Measurements from ENCODE around the gene PRDM13. TPM values are rescaled to one million over a fixed set of nuclear protein-coding genes. Genes with fewer than 3 reads are reported as not detected.

Gene PRDM13
- total and polyA plus RNA-seq, 2 of the 13 experiments (the other 11 are each of a cell fraction or from before 2014, with no cell fraction given): not detected

GRCh38 chr6:99568103-99568933 is 38.3 kb upstream of the PRDM13 start, which contains the start of gene CCNC (continued):
- TF ChIP-seq RFXANK (CRISPR knock-in tag; IDR thresholded peaks at IDR 0.05) (peak; percentile 82; the same call in 1 of the 2 replicates), HMGXB3 (CRISPR knock-in tag; IDR thresholded peaks at IDR 0.05; ENCODE audit: borderline replicate concordance) (peak; percentile 95), SSRP1 (CRISPR knock-in tag; IDR thresholded peaks at IDR 0.05) (peak; percentile 91; the same call in 1 of the 2 replicates), YEATS2 (CRISPR knock-in tag; IDR thresholded peaks at IDR 0.05; ENCODE audit: borderline replicate concordance) (peak; percentile 93), MIER3 (CRISPR knock-in tag; IDR thresholded peaks at IDR 0.05; ENCODE audit: borderline replicate concordance) (peak; percentile 97), FOXO1 (CRISPR knock-in tag; IDR thresholded peaks at IDR 0.05) (0 out of 2 replicates have a peak, but pooled peaks have one; percentile 71), GPBP1L1 (CRISPR knock-in tag; IDR thresholded peaks at IDR 0.05) (no peak), MIXL1 (CRISPR knock-in tag; IDR thresholded peaks at IDR 0.05) (peak; percentile 91), ZNF597 (CRISPR knock-in tag; IDR thresholded peaks at IDR 0.05) (no peak), SP140L (CRISPR knock-in tag; IDR thresholded peaks at IDR 0.05; ENCODE audit: borderline replicate concordance) (no peak), NFE2L2 (IDR thresholded peaks at IDR 0.05; ENCODE audit: low read length) (no peak), ZBTB49 (CRISPR knock-in tag; IDR thresholded peaks at IDR 0.05; ENCODE audit: borderline replicate concordance) (0 out of 2 replicates have a peak, but pooled peaks have one; percentile 27), ZNF780A (CRISPR knock-in tag; IDR thresholded peaks at IDR 0.05) (0 out of 2 replicates have a peak, but pooled peaks have one; percentile 32), U2AF1 (optimal IDR thresholded peaks at IDR 0.05; ENCODE audit: low read depth, low read length) (peak; percentile 72), HDAC1 (CRISPR knock-in tag; IDR thresholded peaks at IDR 0.05) (peak; percentile 85), FOXA3 (CRISPR knock-in tag; IDR thresholded peaks at IDR 0.05) (peak; percentile 64), CTCF (CRISPR knock-in tag; IDR thresholded peaks at IDR 0.05) (peak; percentile 31; the same call in 1 of the 2 replicates), GABPB1 (CRISPR knock-in tag; IDR thresholded peaks at IDR 0.05) (peak; percentile 98), ZNF205 (CRISPR knock-in tag; IDR thresholded peaks at IDR 0.05) (peak; percentile 94)

Data from HepG2 (cell line).